SU-DHL-6 (cell line): Measurements from ENCODE around the gene ZIC4.

Experiments
- H2AFZ ChIP-seq: fragments of 200-600 bp; sonication (generic); 2 replicates; pipeline ENCODE4 v1.6.1; 2014; ENCODE audit warnings: low read depth, mild to moderate bottlenecking, moderate library complexity, mixed read lengths, antibody characterized with exemption, low read length; ENCODE audit not compliant: severe bottlenecking
- H3F3A ChIP-seq: fragments of 200-600 bp; shearing (Covaris generic); 2 replicates; pipeline ENCODE4 v1.6.0; 2016; ENCODE audit warnings: antibody characterized with exemption, mild to moderate bottlenecking; ENCODE audit not compliant: insufficient read depth
- H3K27ac ChIP-seq: fragments of 200-600 bp; sonication (generic); 2 replicates; pipeline ENCODE4 v1.5.1; 2016; ENCODE audit warnings: low read depth, mild to moderate bottlenecking, low read length, moderate library complexity, mixed read lengths
- H3K27me3 ChIP-seq: fragments of 200-600 bp; sonication (generic), shearing (Covaris generic); 2 replicates; pipeline ENCODE4 v1.6.0; 2014; ENCODE audit warnings: mild to moderate bottlenecking, low read length
- H3K36me3 ChIP-seq: fragments of 200-600 bp; sonication (generic); 2 replicates; pipeline ENCODE4 v1.6.1; 2014; ENCODE audit warnings: mild to moderate bottlenecking, low read length, mixed read lengths
- H3K4me2 ChIP-seq: fragments of 300-600, 200-600 bp; shearing (Covaris generic), sonication (generic); 2 replicates; pipeline ENCODE4 v1.6.0; 2014; ENCODE audit warnings: low read length, low read depth, mild to moderate bottlenecking; ENCODE audit not compliant: poor library complexity, severe bottlenecking
- H3K4me3 ChIP-seq: fragments of 200-600 bp; sonication (generic); 2 replicates; pipeline ENCODE4 v1.5.1; 2014; ENCODE audit warnings: antibody characterized with exemption, low read length, mild to moderate bottlenecking, mixed read lengths; ENCODE audit not compliant: insufficient read depth, poor library complexity, severe bottlenecking
- H3K79me2 ChIP-seq: fragments of 200-600 bp; sonication (generic); 2 replicates; pipeline ENCODE4 v1.6.1; 2014; ENCODE audit warnings: mild to moderate bottlenecking, low read length, moderate library complexity; ENCODE audit not compliant: insufficient read depth
- H3K9ac ChIP-seq: fragments of 200-600 bp; sonication (generic); 2 replicates; pipeline ENCODE4 v1.7.0; 2014; ENCODE audit warnings: mild to moderate bottlenecking, low read length
- H3K9me2 ChIP-seq: fragments of 200-600 bp; sonication (generic); replicated peaks from 2 replicates; pipeline ENCODE4 v1.6.1; 2014; ENCODE audit warnings: low read length; ENCODE audit not compliant: insufficient read depth
- H3K9me3 ChIP-seq: fragments of 200-600 bp; sonication (generic); 2 replicates; pipeline ENCODE4 v1.6.1; 2014; ENCODE audit warnings: low read length, mixed read lengths; ENCODE audit not compliant: insufficient read depth
- H4K20me1 ChIP-seq: fragments of 200-600 bp; sonication (generic); 2 replicates; pipeline ENCODE4 v1.6.1; 2014; ENCODE audit warnings: low read depth, mild to moderate bottlenecking, antibody characterized with exemption, low read length, moderate library complexity, mixed read lengths
- CTCF ChIP-seq: fragments of 200-600 bp; sonication (generic); IDR thresholded peaks from one replicate; pipeline ENCODE4 v1.5.1; 2017; ENCODE audit warnings: antibody characterized with exemption, mild to moderate bottlenecking, low read length, moderate library complexity; ENCODE audit not compliant: insufficient read depth, poor library complexity, severe bottlenecking
- EZH2phosphoT487 ChIP-seq: fragments of 200-600 bp; sonication (generic), shearing (Covaris generic); conservative IDR thresholded peaks from 2 replicates; pipeline ENCODE4 v1.6.1; 2018; ENCODE audit warnings: mild to moderate bottlenecking, antibody characterized with exemption, low read length, moderate library complexity, mixed read lengths

The ZIC4 gene

GRCh38 chr3:147381596-147381995, 24.7 kb downstream of the ZIC4 start:
- no peaks in the 10 kb centered on the region for H3K9me2 ChIP-seq
- no peak overlapping the region for H3K27ac ChIP-seq
- H4K20me1 ChIP-seq, result no peaks in the 10 kb centered on the region
- H3K4me3 ChIP-seq, result no peak overlapping the region
- no peak overlapping the region for H3K9ac ChIP-seq
- H3K79me2 ChIP-seq, result no peaks in the 10 kb centered on the region
- H3K27me3 ChIP-seq, result no peaks in the 10 kb centered on the region
- no peaks in the 10 kb centered on the region for H3K36me3 ChIP-seq
- TF ChIP-seq EZH2phosphoT487 (no peak), CTCF (no peak)
- H2AFZ ChIP-seq, result no peak overlapping the region
- no peak overlapping the region for H3K4me2 ChIP-seq
- no peaks in the 10 kb centered on the region for H3K9me3 ChIP-seq
- H3F3A ChIP-seq, result no peaks in the 10 kb centered on the region

- Histone ChIP-seq H3F3A (no peaks in the 10 kb centered on the region), H3K9me2 (no peaks in the 10 kb centered on the region), H3K4me3 (no peak overlapping the region), H3K36me3 (no peaks in the 10 kb centered on the region), H3K9me3 (no peaks in the 10 kb centered on the region), H3K27me3 (no peaks in the 10 kb centered on the region), H3K27ac (no peak overlapping the region), H2AFZ (no peak overlapping the region), H3K9ac (no peak overlapping the region), H3K79me2 (no peaks in the 10 kb centered on the region), H3K4me2 (no peak overlapping the region), H4K20me1 (no peaks in the 10 kb centered on the region)
- no peak for TF ChIP-seq CTCF
These were observed 25.4 kb downstream of the ZIC4 start for GRCh38 chr3:147380977-147381376.

- H3K4me2 ChIP-seq, result no peak overlapping the region
- H3K4me3 ChIP-seq, result no peak overlapping the region
- H3K27me3 ChIP-seq, result no peaks in the 10 kb centered on the region
- no peaks in the 10 kb centered on the region for H3K9me3 ChIP-seq
- no peaks in the 10 kb centered on the region for H3F3A ChIP-seq
- no peaks in the 10 kb centered on the region for H3K79me2 ChIP-seq
- no peak overlapping the region for H2AFZ ChIP-seq
- H3K36me3 ChIP-seq, result no peaks in the 10 kb centered on the region
- H3K9me2 ChIP-seq, result no peaks in the 10 kb centered on the region
- no peak overlapping the region for H3K27ac ChIP-seq
- no peaks in the 10 kb centered on the region for H4K20me1 ChIP-seq
- TF ChIP-seq EZH2phosphoT487, result no peak
- TF ChIP-seq CTCF, result no peak
- no peak overlapping the region for H3K9ac ChIP-seq
These were observed 25.9 kb downstream of the ZIC4 start for GRCh38 chr3:147380387-147380951.
